A549 (cell line): ENCODE results near the gene ARMH1. TPM values are rescaled to one million over a fixed set of nuclear protein-coding genes. Genes with fewer than 3 reads are reported as not detected.

Experiments used
- ATAC-seq, 2 experiments: fragments of 200-7000 bp in 1 of 2; fragments of >200 bp in 1 of 2; cut with Nextera tagmentation in 1 of 2; cut with Tn5 transposase in 1 of 2; 3 replicates each; pipeline versions ENCODE4 v1.8.0 to v1.9.1; 2018 to 2020; ENCODE audit warnings: mild to moderate bottlenecking in 1 of 2, moderate library complexity in 1 of 2
- CTCF ChIA-PET: fragments of 300-600 bp; sonication (Branson Sonifier 250); formaldehyde crosslinking; extraction: SDS; loops from one replicate; lab custom pipeline; 2021; ENCODE audit warnings: antibody characterized with exemption, inconsistent platforms; lab: Yijun Ruan, JAX
- POLR2A ChIA-PET: fragments of 350-600 bp; formaldehyde crosslinking; extraction: SDS; loops from one replicate; lab custom pipeline; 2021; ENCODE audit warnings: antibody characterized with exemption, inconsistent platforms; lab: Yijun Ruan, JAX
- DNase-seq, 2 experiments: peaks; one replicate each; pipeline versions ENCODE4 v3.0.0 to v3.0.0-alpha.2; 2011 to 2016; ENCODE audit warnings: low read depth in 1 of 2, low spot score in 1 of 2
- FAIRE-seq: peaks from 2 replicates; lab custom pipeline; 2011; peaks lifted over from hg19 to GRCh38; lab: Jason Lieb, UNC
- H3K27ac ChIP-seq, 2 experiments: fragments of >200 bp; sonication (Bioruptor Twin); formaldehyde crosslinking; 3 replicates each; pipeline ENCODE4 v1.5.1; 2016 to 2017
- H3K4me1 ChIP-seq: fragments of >200 bp; sonication (Bioruptor Twin); formaldehyde crosslinking; 3 replicates; pipeline ENCODE4 v1.6.1; 2016
- H3K4me2 ChIP-seq: fragments of >200 bp; sonication (Bioruptor Twin); formaldehyde crosslinking; 3 replicates; pipeline ENCODE4 v1.6.1; 2016
- H3K4me3 ChIP-seq: fragments of >200 bp; sonication (Bioruptor Twin); formaldehyde crosslinking; 3 replicates; pipeline ENCODE4 v1.5.1; 2016
- H3K9me3 ChIP-seq: fragments of >200 bp; sonication (Bioruptor Twin); formaldehyde crosslinking; 3 replicates; pipeline ENCODE4 v1.6.1; 2016
- BCL3 ChIP-seq: fragments of >200 bp; sonication (Bioruptor Twin); formaldehyde crosslinking; IDR thresholded peaks from 3 replicates; pipeline ENCODE4 v1.6.1; 2016
- BHLHE40 ChIP-seq: IDR thresholded peaks from 2 replicates; pipeline ENCODE4 v1.6.1; 2012; ENCODE audit warnings: low read depth, low read length, inconsistent platforms
- CHD2 ChIP-seq: fragments of 150-350 bp; IDR thresholded peaks from 2 replicates; pipeline ENCODE4 v1.6.1; 2014; ENCODE audit warnings: low read length; ENCODE audit not compliant: partially characterized antibody
- E2F6 ChIP-seq: IDR thresholded peaks from 2 replicates; pipeline ENCODE4 v1.6.1; 2012; ENCODE audit warnings: low read depth, borderline replicate concordance
- EHF ChIP-seq: fragments of 250-450 bp; sonication (Bioruptor Pico); IDR thresholded peaks from 2 replicates; pipeline ENCODE4 v1.5.0; 2020; ENCODE audit warnings: mild to moderate bottlenecking
- EP300 ChIP-seq, 2 experiments: fragments of >200 bp; sonication (Bioruptor Twin); formaldehyde crosslinking; IDR thresholded peaks; 2 replicates in 1 of 2; 3 replicates in 1 of 2; pipeline ENCODE4 v1.6.1; 2016 to 2017
- FOSL2 ChIP-seq, 2 experiments: fragments of 450-650 bp in 1 of 2; fragments of >200 bp in 1 of 2; sonication (Bioruptor Twin) in 1 of 2; formaldehyde crosslinking; IDR thresholded peaks; 2 replicates each; pipeline versions ENCODE4 v1.5.0 to v1.6.1; 2016 to 2020; ENCODE audit warnings: mild to moderate bottlenecking in 1 of 2, moderate library complexity in 1 of 2
- FOXS1 ChIP-seq: fragments of 250-450 bp; sonication (Bioruptor Pico); IDR thresholded peaks from 2 replicates; pipeline ENCODE4 v1.5.0; 2020; ENCODE audit warnings: mild to moderate bottlenecking, moderate library complexity
- HDAC2 ChIP-seq: fragments of 200-600 bp; sonication (generic); IDR thresholded peaks from 2 replicates; pipeline ENCODE4 v1.6.1; 2016
- HEYL ChIP-seq: fragments of 250-450 bp; sonication (Bioruptor Pico); IDR thresholded peaks from 2 replicates; pipeline ENCODE4 v1.8.0; 2021; ENCODE audit warnings: mild to moderate bottlenecking, moderate library complexity
- JUN ChIP-seq, 2 experiments: fragments of >200 bp; sonication (Bioruptor Twin); formaldehyde crosslinking; IDR thresholded peaks; 2 replicates in 1 of 2; 3 replicates in 1 of 2; pipeline ENCODE4 v1.6.1; 2016 to 2017
- JUNB ChIP-seq: fragments of >200 bp; sonication (Bioruptor Twin); formaldehyde crosslinking; IDR thresholded peaks from 2 replicates; pipeline ENCODE4 v1.6.1; 2016
- KDM1A ChIP-seq: fragments of 200-600 bp; sonication (generic); IDR thresholded peaks from 2 replicates; pipeline ENCODE4 v1.6.1; 2016; ENCODE audit warnings: low read depth, mild to moderate bottlenecking
- KDM5A ChIP-seq: fragments of 200-600 bp; sonication (generic); IDR thresholded peaks from 2 replicates; pipeline ENCODE4 v1.6.1; 2016; ENCODE audit warnings: antibody characterized with exemption, mild to moderate bottlenecking
- MAZ ChIP-seq: fragments of 150-350 bp; IDR thresholded peaks from 2 replicates; pipeline ENCODE4 v1.6.1; 2014; ENCODE audit warnings: antibody characterized with exemption, low read depth, low read length, borderline replicate concordance
- NR3C1 ChIP-seq: fragments of >200 bp; sonication (Bioruptor Twin); formaldehyde crosslinking; IDR thresholded peaks from 3 replicates; pipeline ENCODE4 v1.6.1; 2017
- PHF8 ChIP-seq: fragments of 200-600 bp; sonication (generic); IDR thresholded peaks from 2 replicates; pipeline ENCODE4 v1.6.1; 2016; ENCODE audit warnings: low read depth, mild to moderate bottlenecking, antibody characterized with exemption, moderate library complexity, borderline replicate concordance
- POLR2AphosphoS2 ChIP-seq: conservative IDR thresholded peaks from 2 replicates; pipeline ENCODE4 v1.6.1; 2012; ENCODE audit warnings: low read length, improper control_type of control experiment, inconsistent platforms
- RAD21 ChIP-seq, 2 experiments: fragments of >200 bp in 1 of 2; sonication (Bioruptor Twin) in 1 of 2; formaldehyde crosslinking in 1 of 2; IDR thresholded peaks in 1 of 2; conservative IDR thresholded peaks in 1 of 2; 2 replicates in 1 of 2; 3 replicates in 1 of 2; pipeline ENCODE4 v1.6.1; 2012 to 2018; ENCODE audit warnings: inconsistent platforms in 1 of 2
- RFX5 ChIP-seq: fragments of 450-650 bp; IDR thresholded peaks from 2 replicates; pipeline ENCODE4 v1.7.1; 2014; ENCODE audit warnings: antibody characterized with exemption, mild to moderate bottlenecking, moderate library complexity
- SMC3 ChIP-seq: fragments of >200 bp; sonication (Bioruptor Twin); formaldehyde crosslinking; IDR thresholded peaks from 3 replicates; pipeline ENCODE4 v1.6.1; 2018; ENCODE audit warnings: inconsistent platforms
- ZFP36 ChIP-seq: fragments of 450-650 bp; IDR thresholded peaks from 2 replicates; pipeline ENCODE4 v1.6.1; 2014; ENCODE audit warnings: borderline replicate concordance; ENCODE audit not compliant: partially characterized antibody
- WGBS: methylation state at CpG from one replicate; pipeline ENCODE4 v1.1.6; 2017; ENCODE audit errors: missing lambda C conversion rate; 5-methylcytosine and 5-hydroxymethylcytosine counted together
- polyA plus RNA-seq, 4 experiments: library from polyadenylated mRNA; depleted of rRNA in 3 of 4; stranded (reverse); fragments of >200 nt; fragmentation: RNase III in 1 of 4; extraction: RNeasy Plus Mini Kit Qiagen cat#74134 plus additional on column Dnase treatment in 1 of 4; gene quantifications; 2 replicates in 3 of 4; 3 replicates in 1 of 4; pipeline ENCODE4 v1.2.3, GENCODE V29; 2011 to 2017
- TF ChIP-seq, protein P1 (sequence below): fragments of >200 bp; sonication (Bioruptor Twin); formaldehyde crosslinking; IDR thresholded peaks from 3 replicates; pipeline ENCODE4 v1.5.1; 2016
- TF ChIP-seq, protein P2 (sequence below): IDR thresholded peaks from 2 replicates; pipeline ENCODE4 v1.6.1; 2012

ARMH1 gene
- polyA plus RNA-seq, 2 of the 4 experiments (the other 2 are of a cell fraction) = 2.4 to 2.7 TPM

DNA sequence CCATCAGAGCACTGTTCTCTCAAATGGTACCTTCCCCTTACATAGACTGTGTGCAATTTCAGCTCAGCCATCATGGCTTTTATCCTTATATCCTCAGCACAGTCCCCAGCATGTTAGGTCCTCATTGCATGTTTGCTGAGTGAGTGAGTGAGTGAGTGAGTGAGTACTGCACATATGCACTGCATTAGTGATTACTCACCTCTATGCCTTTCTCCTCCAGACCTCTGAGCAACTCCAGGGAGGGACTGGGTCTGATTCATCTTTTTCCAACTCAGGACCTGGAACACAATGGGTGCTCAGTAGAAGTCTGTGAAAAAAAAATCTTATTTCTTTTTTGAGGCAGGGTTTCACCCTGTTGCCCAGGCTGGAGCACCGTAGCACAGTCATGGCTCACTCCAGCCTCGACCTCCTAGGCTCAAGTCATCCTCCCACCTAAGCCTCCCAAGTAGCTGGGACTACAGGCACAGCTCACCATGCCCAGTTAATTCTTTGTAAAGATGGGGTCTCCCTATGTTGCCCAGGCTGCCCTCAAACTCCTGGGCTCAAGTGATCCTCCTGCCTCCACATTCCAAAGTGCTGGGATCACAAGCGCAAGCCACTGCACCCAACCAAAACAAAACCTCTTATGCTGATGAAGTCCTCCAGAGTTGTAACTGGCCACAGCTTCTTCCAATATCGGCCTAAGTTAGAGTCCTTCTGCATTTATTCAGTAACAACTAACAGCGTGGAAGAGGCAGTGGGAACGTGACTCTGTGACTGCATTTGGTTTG lies 32.8 kb downstream of the ARMH1 start:
- Histone ChIP-seq H3K4me1 (peaks cover 29% of the 10 kb centered on the region), H3K27ac (peak overlapping the region; percentile 84 to 93), H3K4me2 (peak overlapping the region; percentile 73), H3K9me3 (no peaks in the 10 kb centered on the region), H3K4me3 (0 out of 3 replicates have a peak overlapping the region, but pooled peaks have one; percentile 17)
- DNase-seq (peak; percentile 70 to 76), FAIRE-seq (no peak), ATAC-seq (peak; percentile 95 to 97)
- no peak for TF ChIP-seq CHD2
- no peak for TF ChIP-seq KDM5A
- 0 out of 5 replicates have a peak, but pooled peaks of 1 of the 2 experiments have one; percentile 22 for TF ChIP-seq JUN (IDR thresholded peaks at IDR 0.05)
- 0 out of 2 replicates have a peak, but pooled peaks have one; percentile 32 for TF ChIP-seq FOSL2 (IDR thresholded peaks at IDR 0.05)
- TF ChIP-seq FOSL2 (CRISPR knock-in tag; IDR thresholded peaks at IDR 0.05) = peak; percentile 75
- no peak for TF ChIP-seq SMC3
- TF ChIP-seq EHF = no peak
- no peak for TF ChIP-seq FOXS1 (CRISPR knock-in tag)
- TF ChIP-seq HDAC2 = no peak
- no peak for TF ChIP-seq NR3C1
- no peak for TF ChIP-seq POLR2AphosphoS2
- no peak for TF ChIP-seq BCL3
- 41% methylated on average over 6 of the region's 6 CpGs for WGBS
- ChIA-PET CTCF (interaction anchor here (0.6 to 3.6 kb wide), 11 partner anchors 8 to 124 kb away, joined by 3 to 12 read pairs (median 4); partner anchors contain the start of gene RNU5D-1), POLR2A (interaction anchor here (0.5 to 3.8 kb wide), 4 partner anchors 8 to 33 kb away, joined by 3 to 27 read pairs (median 3); partner anchors contain the start of gene TMEM53)

DNA sequence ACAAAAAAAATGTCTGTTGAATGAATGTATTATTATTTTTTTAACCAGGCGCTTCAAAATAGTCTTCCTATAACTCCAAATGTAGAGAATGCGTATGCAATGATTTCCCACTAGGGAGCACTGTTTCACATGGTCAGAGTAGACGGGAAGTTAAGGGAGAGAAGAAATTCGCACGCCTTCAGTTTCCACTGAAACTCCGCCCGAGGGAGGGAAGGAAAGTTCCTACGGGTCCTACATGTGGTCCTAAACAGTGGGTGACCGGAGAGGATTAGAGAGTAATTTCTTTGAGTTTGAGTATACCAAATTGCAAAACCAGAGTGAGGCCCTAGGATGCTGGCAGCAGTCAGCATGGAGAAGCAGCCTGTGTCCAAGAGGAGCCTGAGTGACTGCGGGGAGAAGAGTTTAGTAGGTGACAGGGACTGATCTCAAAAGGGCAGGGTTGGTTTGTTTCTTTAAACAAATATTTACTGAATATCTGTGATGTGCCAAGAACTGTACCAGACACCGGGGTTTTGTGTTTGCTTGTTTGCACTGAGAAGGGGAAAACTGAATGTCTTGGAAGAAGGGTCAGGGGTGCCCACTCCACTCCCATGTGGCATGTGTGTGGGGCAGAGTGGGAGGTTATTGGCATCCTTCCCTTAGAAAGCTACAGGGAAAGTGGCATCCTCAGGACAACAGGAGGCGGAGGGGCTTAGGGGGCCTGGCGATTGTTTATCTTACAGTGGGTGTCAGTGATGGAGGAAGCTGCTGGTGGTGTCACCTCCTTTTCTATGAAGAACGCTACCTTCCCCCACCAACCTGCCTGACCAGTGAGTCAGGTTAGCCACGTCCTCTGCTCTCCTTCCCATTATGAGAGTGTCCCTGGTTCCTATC lies 33.7 kb downstream of the ARMH1 start:
- H3K4me2 ChIP-seq = peak overlapping the region; percentile 73
- peak overlapping the region; percentile 84 to 93 for H3K27ac ChIP-seq
- H3K9me3 ChIP-seq = no peaks in the 10 kb centered on the region
- POLR2A ChIA-PET = interaction anchor here (3.8 kb wide), 1 partner anchor 13 kb away, joined by 27 read pairs; no protein-coding TSS in a partner anchor
- ATAC-seq (peak; percentile 67 to 76; a peak in 5 of 6 replicates), FAIRE-seq (no peak)
- CTCF ChIA-PET = interaction anchor here (0.8 to 3.6 kb wide), 7 partner anchors 7 to 56 kb away, joined by 3 to 12 read pairs (median 4); partner anchors contain the start of gene RNU5D-1
- peaks cover 31% of the 10 kb centered on the region for H3K4me1 ChIP-seq
- H3K4me3 ChIP-seq = no peak overlapping the region
- 27% methylated on average over 15 of the region's 15 CpGs for WGBS
- TF ChIP-seq HEYL (CRISPR knock-in tag) (no peak), ZFP36 (no peak), MAZ (no peak), EP300 (IDR thresholded peaks at IDR 0.05) (no peak), BHLHE40 (no peak), CHD2 (no peak), RAD21 (conservative IDR thresholded peaks at IDR 0.05 in 1 of 2, IDR thresholded peaks at IDR 0.05 in 1 of 2) (peak; percentile 43), RFX5 (no peak), E2F6 (peak; percentile 22; the same call in 1 of the 2 replicates), BCL3 (no peak), JUNB (no peak), JUN (IDR thresholded peaks at IDR 0.05) (no peak), PHF8 (no peak), KDM1A (no peak)
- TF ChIP-seq, protein P1, sequence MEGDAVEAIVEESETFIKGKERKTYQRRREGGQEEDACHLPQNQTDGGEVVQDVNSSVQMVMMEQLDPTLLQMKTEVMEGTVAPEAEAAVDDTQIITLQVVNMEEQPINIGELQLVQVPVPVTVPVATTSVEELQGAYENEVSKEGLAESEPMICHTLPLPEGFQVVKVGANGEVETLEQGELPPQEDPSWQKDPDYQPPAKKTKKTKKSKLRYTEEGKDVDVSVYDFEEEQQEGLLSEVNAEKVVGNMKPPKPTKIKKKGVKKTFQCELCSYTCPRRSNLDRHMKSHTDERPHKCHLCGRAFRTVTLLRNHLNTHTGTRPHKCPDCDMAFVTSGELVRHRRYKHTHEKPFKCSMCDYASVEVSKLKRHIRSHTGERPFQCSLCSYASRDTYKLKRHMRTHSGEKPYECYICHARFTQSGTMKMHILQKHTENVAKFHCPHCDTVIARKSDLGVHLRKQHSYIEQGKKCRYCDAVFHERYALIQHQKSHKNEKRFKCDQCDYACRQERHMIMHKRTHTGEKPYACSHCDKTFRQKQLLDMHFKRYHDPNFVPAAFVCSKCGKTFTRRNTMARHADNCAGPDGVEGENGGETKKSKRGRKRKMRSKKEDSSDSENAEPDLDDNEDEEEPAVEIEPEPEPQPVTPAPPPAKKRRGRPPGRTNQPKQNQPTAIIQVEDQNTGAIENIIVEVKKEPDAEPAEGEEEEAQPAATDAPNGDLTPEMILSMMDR = peak; percentile 49; the same call in 2 of the 3 replicates
- TF ChIP-seq, protein P2, sequence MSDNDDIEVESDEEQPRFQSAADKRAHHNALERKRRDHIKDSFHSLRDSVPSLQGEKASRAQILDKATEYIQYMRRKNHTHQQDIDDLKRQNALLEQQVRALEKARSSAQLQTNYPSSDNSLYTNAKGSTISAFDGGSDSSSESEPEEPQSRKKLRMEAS = peak; percentile 19; the same call in 1 of the 2 replicates
- TF ChIP-seq, all 56 proteins: peak for 4
- DNase-seq = peak; percentile 40 to 63
